K562 (cell line): ENCODE measurements around the gene ITPR1. TPM values are rescaled to one million over a fixed set of nuclear protein-coding genes. Genes with fewer than 3 reads are reported as not detected.
A peak's percentile ranks its signal among the peaks of the same experiment; 100 is the strongest.

ENCODE experiments used
- ARID1B ChIP-seq: fragments of 450-650 bp; IDR thresholded peaks from 2 replicates; pipeline ENCODE4 v1.6.1; 2016; ENCODE audit warnings: antibody characterized with exemption, mild to moderate bottlenecking, inconsistent platforms
- BRD4 ChIP-seq: fragments of 200-600 bp; sonication (generic); IDR thresholded peaks from 2 replicates; pipeline ENCODE4 v1.6.1; 2017; ENCODE audit warnings: inconsistent platforms
- DPF2 ChIP-seq: fragments of 450-650 bp; IDR thresholded peaks from 2 replicates; pipeline ENCODE4 v1.6.1; 2016
- HMG20A ChIP-seq: fragments of 450-650 bp; formaldehyde crosslinking; conservative IDR thresholded peaks from 2 replicates; pipeline ENCODE4 v1.4.0; 2020; ENCODE audit warnings: mild to moderate bottlenecking, mixed read lengths
- HSF4 ChIP-seq: fragments of 250-450 bp; sonication (Bioruptor Pico); IDR thresholded peaks from 2 replicates; pipeline ENCODE4 v2.1.2; 2022; ENCODE audit warnings: mild to moderate bottlenecking, moderate library complexity, borderline replicate concordance
- KAT8 ChIP-seq: fragments of 450-650 bp; IDR thresholded peaks from 2 replicates; pipeline ENCODE4 v1.6.1; 2016; ENCODE audit warnings: low read depth, mild to moderate bottlenecking
- KHSRP ChIP-seq: fragments of 450-650 bp; IDR thresholded peaks from 2 replicates; pipeline ENCODE4 v1.6.1; 2017
- MAX ChIP-seq: sonication (generic); formaldehyde crosslinking; IDR thresholded peaks from 2 replicates; pipeline ENCODE4 v1.9.0; 2022; ENCODE audit warnings: mild to moderate bottlenecking, missing genetic modification reagents
- PHF8 ChIP-seq: fragments of 200-600 bp; sonication (generic); IDR thresholded peaks from 2 replicates; pipeline ENCODE4 v1.6.1; 2012; ENCODE audit warnings: mixed run types, mild to moderate bottlenecking, inconsistent platforms, low read length, moderate library complexity, borderline replicate concordance
- RCOR1 ChIP-seq, 2 experiments: IDR thresholded peaks; 2 replicates each; pipeline ENCODE4 v1.6.1; 2012; ENCODE audit warnings: low read depth in 2 of 2, low read length in 2 of 2, borderline replicate concordance in 1 of 2, improper control_type of control experiment in 1 of 2
- TAL1 ChIP-seq: fragments of 450-650 bp; IDR thresholded peaks from 2 replicates; pipeline ENCODE4 v1.6.1; 2016; ENCODE audit warnings: mild to moderate bottlenecking
- TEAD4 ChIP-seq, 2 experiments: sonication (generic) in 1 of 2; formaldehyde crosslinking in 1 of 2; IDR thresholded peaks; 2 replicates each; pipeline versions ENCODE4 v1.6.1 to v1.8.0; 2012 to 2022; ENCODE audit warnings: borderline replicate concordance in 1 of 2, inconsistent platforms in 1 of 2, low read length in 1 of 2, mild to moderate bottlenecking in 1 of 2, missing genetic modification reagents in 1 of 2
- TSHZ1 ChIP-seq: fragments of 250-450 bp; sonication (Bioruptor Pico); IDR thresholded peaks from 2 replicates; pipeline ENCODE4 v1.4.0; 2020; ENCODE audit warnings: mild to moderate bottlenecking, moderate library complexity
- USF1 ChIP-seq: sonication (generic); formaldehyde crosslinking; IDR thresholded peaks from 2 replicates; pipeline ENCODE4 v1.9.0; 2022; ENCODE audit warnings: mild to moderate bottlenecking, missing genetic modification reagents
- ZNF24 ChIP-seq: fragments of 450-650 bp; IDR thresholded peaks from 2 replicates; pipeline ENCODE4 v1.6.1; 2016
- ZNF395 ChIP-seq: fragments of 200-800 bp; sonication (Bioruptor generic); IDR thresholded peaks from 2 replicates; pipeline ENCODE4 v1.6.1; 2017; ENCODE audit warnings: missing genetic modification characterization, missing compliant biosample characterization
- ZNF589 ChIP-seq: fragments of 200-800 bp; sonication (Bioruptor generic); IDR thresholded peaks from 2 replicates; pipeline ENCODE4 v1.6.1; 2016; ENCODE audit warnings: low read depth, missing genetic modification characterization, missing compliant biosample characterization
- polyA plus RNA-seq, 8 experiments: library from polyadenylated mRNA; depleted of rRNA in 4 of 8; stranded (reverse) in 5 of 8; unstranded in 3 of 8; fragments of >200 nt; fragmentation: Nextera tagmentation in 2 of 8; fragmentation: Illumina TruSeq in 1 of 8; extraction: Ambion mirVana in 2 of 8; extraction: Trizol in 1 of 8; gene quantifications; 2 replicates each; pipeline versions ENCODE4 v1.2.1 to v1.2.3, GENCODE V29; 2011 to 2014; ENCODE audit warnings: inconsistent platforms in 1 of 8, missing spikeins in 1 of 8
- total RNA-seq, 7 experiments: library from RNA; depleted of rRNA in 6 of 7; stranded (reverse); fragments of >200 nt in 6 of 7; fragmentation: Illumina TruSeq in 2 of 7; extraction: Trizol in 2 of 7; gene quantifications; 2 replicates each; pipeline versions ENCODE4 v1.2.1 to v1.2.3, GENCODE V29; 2011 to 2021; ENCODE audit warnings: low replicate concordance in 1 of 7
- TF ChIP-seq, protein P1 (sequence below): fragments of 450-650 bp; IDR thresholded peaks from 2 replicates; pipeline ENCODE4 v1.6.1; 2017; ENCODE audit warnings: antibody characterized with exemption, mild to moderate bottlenecking

ITPR1 gene
- total and polyA plus RNA-seq, 9 of the 15 experiments (the other 6 are each of a cell fraction or from before 2014, with no cell fraction given), result 22.4 to 40.0 (median 27.4) TPM

GRCh38 chr3:4806535-4807108 lies 313.5 kb downstream of the ITPR1 start (continued):
- TF ChIP-seq, protein P1, sequence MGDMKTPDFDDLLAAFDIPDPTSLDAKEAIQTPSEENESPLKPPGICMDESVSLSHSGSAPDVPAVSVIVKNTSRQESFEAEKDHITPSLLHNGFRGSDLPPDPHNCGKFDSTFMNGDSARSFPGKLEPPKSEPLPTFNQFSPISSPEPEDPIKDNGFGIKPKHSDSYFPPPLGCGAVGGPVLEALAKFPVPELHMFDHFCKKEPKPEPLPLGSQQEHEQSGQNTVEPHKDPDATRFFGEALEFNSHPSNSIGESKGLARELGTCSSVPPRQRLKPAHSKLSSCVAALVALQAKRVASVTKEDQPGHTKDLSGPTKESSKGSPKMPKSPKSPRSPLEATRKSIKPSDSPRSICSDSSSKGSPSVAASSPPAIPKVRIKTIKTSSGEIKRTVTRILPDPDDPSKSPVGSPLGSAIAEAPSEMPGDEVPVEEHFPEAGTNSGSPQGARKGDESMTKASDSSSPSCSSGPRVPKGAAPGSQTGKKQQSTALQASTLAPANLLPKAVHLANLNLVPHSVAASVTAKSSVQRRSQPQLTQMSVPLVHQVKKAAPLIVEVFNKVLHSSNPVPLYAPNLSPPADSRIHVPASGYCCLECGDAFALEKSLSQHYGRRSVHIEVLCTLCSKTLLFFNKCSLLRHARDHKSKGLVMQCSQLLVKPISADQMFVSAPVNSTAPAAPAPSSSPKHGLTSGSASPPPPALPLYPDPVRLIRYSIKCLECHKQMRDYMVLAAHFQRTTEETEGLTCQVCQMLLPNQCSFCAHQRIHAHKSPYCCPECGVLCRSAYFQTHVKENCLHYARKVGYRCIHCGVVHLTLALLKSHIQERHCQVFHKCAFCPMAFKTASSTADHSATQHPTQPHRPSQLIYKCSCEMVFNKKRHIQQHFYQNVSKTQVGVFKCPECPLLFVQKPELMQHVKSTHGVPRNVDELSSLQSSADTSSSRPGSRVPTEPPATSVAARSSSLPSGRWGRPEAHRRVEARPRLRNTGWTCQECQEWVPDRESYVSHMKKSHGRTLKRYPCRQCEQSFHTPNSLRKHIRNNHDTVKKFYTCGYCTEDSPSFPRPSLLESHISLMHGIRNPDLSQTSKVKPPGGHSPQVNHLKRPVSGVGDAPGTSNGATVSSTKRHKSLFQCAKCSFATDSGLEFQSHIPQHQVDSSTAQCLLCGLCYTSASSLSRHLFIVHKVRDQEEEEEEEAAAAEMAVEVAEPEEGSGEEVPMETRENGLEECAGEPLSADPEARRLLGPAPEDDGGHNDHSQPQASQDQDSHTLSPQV, result peak; percentile 91
- TF ChIP-seq HSF4 (CRISPR knock-in tag) (no peak), TSHZ1 (no peak), ARID1B (peak; percentile 70), USF1 (CRISPR knock-in tag) (no peak), KAT8 (0 out of 2 replicates have a peak, but pooled peaks have one; percentile 53), ZNF589 (CRISPR knock-in tag) (no peak), DPF2 (peak; percentile 36; the same call in 1 of the 2 replicates), TAL1 (peak; percentile 45; the same call in 1 of the 2 replicates), ZNF395 (CRISPR knock-in tag) (no peak), PHF8 (no peak), HMG20A (CRISPR knock-in tag) (no peak), ZNF24 (no peak), MAX (CRISPR knock-in tag) (no peak), BRD4 (no peak), TEAD4 (IDR thresholded peaks at IDR 0.05; ENCODE audit: low read length) (peak; percentile 48), TEAD4 (CRISPR knock-in tag; IDR thresholded peaks at IDR 0.05; ENCODE audit: borderline replicate concordance) (no peak), RCOR1 (IDR thresholded peaks at IDR 0.05; ENCODE audit: borderline replicate concordance in 1 of 2, low read depth in 2 of 2, low read length in 2 of 2) (peak in 1 of 2 experiments; percentile 57; a peak in 1 of 4 replicates), KHSRP (no peak)
